GM19099 (cell line): ENCODE data around the gene LATS2.

Source experiments
- POLR2A ChIP-seq: IDR thresholded peaks from 3 replicates; pipeline ENCODE4 v1.6.1; 2011; ENCODE audit warnings: low read depth; ENCODE audit not compliant: insufficient read length; ENCODE audit errors: extremely low read depth

The LATS2 gene

GRCh38 chr13:21018220-21018619 is 43.2 kb downstream of the LATS2 start:
- TF ChIP-seq POLR2A, result no peak

DNA sequence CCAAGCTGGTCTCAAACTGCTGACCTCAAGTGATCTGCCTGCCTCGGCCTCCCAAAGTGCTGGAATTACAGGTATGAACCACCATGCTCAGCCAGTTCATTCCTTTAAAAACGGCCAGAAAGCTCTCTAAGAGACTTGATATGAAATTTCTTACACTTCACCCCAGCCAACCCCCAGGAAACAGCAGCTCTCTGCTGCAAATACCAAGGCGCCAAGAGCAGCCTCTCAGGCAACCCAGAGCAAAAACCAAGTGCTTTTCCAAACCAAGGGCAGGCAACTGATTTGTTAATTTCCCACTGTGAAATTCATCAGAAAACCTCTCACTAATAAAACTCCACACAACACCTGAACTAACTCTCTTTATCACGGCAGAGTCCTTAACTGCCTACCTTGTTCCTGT is 44.9 kb downstream of the LATS2 start:
- TF ChIP-seq POLR2A, result no peak

DNA sequence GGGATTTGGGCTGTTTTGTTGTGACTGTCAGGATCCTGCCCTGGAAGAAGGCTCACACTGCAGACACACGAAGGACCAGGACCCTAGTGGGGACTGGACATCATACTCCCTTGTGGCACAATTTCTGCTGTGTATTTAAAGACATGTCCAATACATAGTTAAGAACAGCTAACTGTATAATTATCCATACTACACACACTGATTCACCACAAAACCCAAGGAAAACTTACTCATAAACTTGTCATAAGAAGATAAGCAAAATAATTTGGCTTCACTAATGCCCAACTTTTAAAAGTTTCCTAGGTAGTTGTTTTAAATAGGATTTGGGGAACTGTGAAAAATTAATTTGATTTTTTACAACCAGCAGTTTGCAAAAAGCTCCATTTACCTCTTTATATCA is 46.1 kb downstream of the LATS2 start:
- TF ChIP-seq POLR2A, result no peak

- TF ChIP-seq POLR2A, result no peak
These were observed 46.8 kb downstream of the LATS2 start for GRCh38 chr13:21014502-21015170.

GRCh38 chr13:21014139-21014501 is 47.3 kb downstream of the LATS2 start:
- no peak for TF ChIP-seq POLR2A

GRCh38 chr13:21013682-21014038 is 47.7 kb downstream of the LATS2 start:
- TF ChIP-seq POLR2A, result no peak

- no peak for TF ChIP-seq POLR2A
These were observed 48.3 kb downstream of the LATS2 start for GRCh38 chr13:21012841-21013681.

DNA sequence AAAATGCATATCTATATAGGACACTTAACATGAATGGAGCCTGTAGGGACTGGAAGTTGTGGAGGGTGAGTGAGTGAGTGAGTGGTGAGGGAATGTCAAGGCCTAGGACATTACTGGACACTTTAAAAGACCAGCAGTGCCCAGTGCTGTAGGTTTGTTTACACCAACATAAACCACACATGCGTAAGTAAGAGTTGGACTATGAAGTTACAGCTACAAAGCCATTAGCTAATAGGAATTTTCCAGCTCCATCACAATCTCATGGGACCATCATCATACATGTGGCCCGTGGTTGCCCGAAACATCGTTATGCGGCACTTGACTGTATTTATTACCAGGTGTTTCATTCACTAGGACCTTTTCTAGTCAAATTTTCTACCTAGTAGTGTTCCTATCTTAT is 49.2 kb downstream of the LATS2 start:
- no peak for TF ChIP-seq POLR2A

GRCh38 chr13:21011378-21011777 is 50.0 kb downstream of the LATS2 start:
- TF ChIP-seq POLR2A, result no peak

DNA sequence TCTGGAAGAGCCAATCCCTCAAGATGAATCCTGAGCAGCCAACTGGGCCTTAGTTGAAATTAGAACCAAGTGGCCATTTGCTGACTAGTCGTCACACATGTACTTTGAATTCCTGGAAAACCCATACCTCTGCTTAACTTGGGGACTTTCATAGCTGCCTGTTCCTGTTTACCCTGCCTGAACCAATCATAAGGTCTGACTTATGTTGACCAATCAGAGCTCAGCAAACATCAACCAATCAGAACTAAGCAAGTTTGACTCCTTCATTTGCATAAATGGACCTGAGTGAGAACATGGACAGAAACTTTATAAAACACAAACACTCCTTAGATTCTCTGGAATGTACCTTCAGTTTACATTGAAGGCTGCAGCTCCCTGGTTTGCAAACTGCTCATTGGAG is 50.8 kb downstream of the LATS2 start:
- TF ChIP-seq POLR2A, result no peak

- no peak for TF ChIP-seq POLR2A
These were observed 52.4 kb downstream of the LATS2 start for GRCh38 chr13:21009036-21009435.

DNA sequence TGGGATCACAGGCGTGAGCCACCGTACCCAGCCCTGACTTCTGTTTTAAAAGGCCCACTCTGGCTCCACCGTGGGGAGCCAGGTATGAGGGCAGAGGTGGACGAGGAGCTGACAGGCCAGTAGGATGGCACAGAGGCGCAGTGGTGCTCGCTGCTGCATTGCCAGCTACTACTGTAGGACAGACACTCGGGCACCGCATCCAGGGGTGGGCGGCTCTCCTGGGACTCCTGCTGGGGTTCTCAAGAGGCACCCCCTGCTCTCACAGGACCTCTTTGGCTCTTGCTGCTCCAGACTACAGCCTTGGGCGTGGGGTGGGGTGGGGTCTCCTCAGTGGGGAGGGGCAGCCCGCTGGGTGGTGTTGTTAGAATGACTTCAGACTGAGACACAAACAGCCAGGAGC is 53.4 kb downstream of the LATS2 start:
- TF ChIP-seq POLR2A, result no peak

GRCh38 chr13:21006141-21007005 is 55.0 kb downstream of the LATS2 start:
- TF ChIP-seq POLR2A, result no peak

GRCh38 chr13:21005193-21005592 is 56.2 kb downstream of the LATS2 start:
- TF ChIP-seq POLR2A, result no peak

- TF ChIP-seq POLR2A, result no peak
These were observed 59.9 kb downstream of the LATS2 start for GRCh38 chr13:21001471-21001870.
